ENCODE data around the gene PTK7. TPM values are rescaled to one million over a fixed set of nuclear protein-coding genes. Genes with fewer than 3 reads are reported as not detected.
"Not testable (repeated sequence)": the region's sequence is repeated elsewhere in the genome, so short reads cannot be mapped to it uniquely, and the experiment has no call there.

The PTK7 gene
- total RNA-seq, 1 donor from 2014 or later, result 4.3 TPM

DNA sequence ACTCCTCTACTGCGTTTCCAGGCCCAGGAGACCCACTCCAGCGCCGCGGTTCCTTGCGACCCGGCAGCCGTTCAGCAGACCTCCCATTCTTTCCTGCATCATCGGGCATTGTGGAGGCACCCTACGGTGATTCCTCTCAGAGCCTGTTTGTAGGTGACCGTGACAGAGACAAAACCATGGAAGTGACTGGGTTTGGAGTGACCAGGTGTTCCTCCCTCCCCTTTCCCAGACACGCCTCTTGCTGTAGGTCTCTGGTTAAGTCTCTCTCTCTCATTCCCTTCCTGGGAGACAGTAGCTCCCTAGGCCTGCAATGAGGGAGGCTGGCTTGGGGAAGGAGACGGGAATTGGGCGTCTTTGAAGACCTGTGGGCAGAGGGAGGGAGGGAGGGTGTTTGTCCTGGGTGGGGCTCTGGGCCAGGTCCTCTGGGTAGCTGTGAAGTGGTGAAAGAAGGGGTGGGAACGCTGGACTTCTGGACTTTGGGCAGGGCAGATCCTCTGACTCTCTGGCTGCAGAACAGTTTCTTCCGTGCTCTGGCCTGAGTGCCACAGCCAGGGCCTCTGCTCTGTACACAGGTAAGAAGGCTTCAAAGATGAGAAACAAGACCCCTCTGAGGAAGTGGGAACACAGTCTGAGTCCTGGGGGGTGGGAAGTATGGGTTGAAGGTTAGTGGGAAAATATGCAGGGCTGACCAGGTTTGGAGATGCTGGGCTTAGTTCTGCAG lies 15.9 kb upstream of the PTK7 start:
- H3K36me3 Mint-ChIP-seq (ENCODE audit: low read depth), result peaks cover 24% of the 10 kb centered on the region

GRCh38 chr6:43060755-43061633 lies 15.1 kb upstream of the PTK7 start:
- peak overlapping the region; percentile 11 for H3K27ac Mint-ChIP-seq
- H3K4me1 Mint-ChIP-seq, result peaks cover 30% of the 10 kb centered on the region
- DNase-seq, result no peak
- peak overlapping the region; percentile 99 for H3K4me3 Mint-ChIP-seq
- peaks cover 16% of the 10 kb centered on the region for H3K36me3 Mint-ChIP-seq (ENCODE audit: low read depth)
- no peaks in the 10 kb centered on the region for H3K27me3 Mint-ChIP-seq
- intact Hi-C loops (cut with micrococcal nuclease), result no loop called here
- no peaks in the 10 kb centered on the region for H3K9me3 Mint-ChIP-seq

More for the DNA sequence above, 15.9 kb upstream of the PTK7 start:
- H3K9me3 Mint-ChIP-seq, result no peaks in the 10 kb centered on the region
- peak overlapping the region; percentile 99 for H3K4me3 Mint-ChIP-seq
- DNase-seq, result no peak
- intact Hi-C loops (cut with micrococcal nuclease), result no loop called here
- H3K4me1 Mint-ChIP-seq, result peaks cover 34% of the 10 kb centered on the region
- H3K27me3 Mint-ChIP-seq, result no peaks in the 10 kb centered on the region
- peak overlapping the region; percentile 98 for H3K27ac Mint-ChIP-seq

DNA sequence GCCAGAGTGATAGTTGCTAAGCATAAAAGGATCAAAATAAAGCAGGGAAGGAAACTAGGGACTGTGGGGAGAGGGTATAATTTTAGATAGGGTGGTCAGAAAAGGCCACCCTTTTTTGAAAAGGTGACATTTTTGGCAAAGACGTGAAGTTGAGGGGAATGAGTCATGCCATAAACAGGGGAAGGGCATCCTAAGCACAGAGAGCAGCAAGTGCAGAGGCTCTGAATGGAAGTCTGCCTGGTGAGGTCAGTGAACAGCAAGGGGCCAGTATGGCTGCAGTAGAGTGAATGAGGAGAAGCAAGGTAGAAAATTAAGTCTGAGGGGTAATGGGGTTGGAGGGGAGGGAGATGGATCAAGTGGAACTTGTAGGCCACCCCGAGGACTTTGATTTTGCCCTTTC lies 14.3 kb upstream of the PTK7 start:
- intact Hi-C loops (cut with micrococcal nuclease), result no loop called here
- Mint-ChIP-seq H3K27ac (no peak overlapping the region), H3K4me3 (no peak overlapping the region), H3K9me3 (no peaks in the 10 kb centered on the region), H3K4me1 (peaks cover 30% of the 10 kb centered on the region), H3K36me3 (ENCODE audit: low read depth) (peaks cover 12% of the 10 kb centered on the region), H3K27me3 (no peaks in the 10 kb centered on the region)
- no peak for DNase-seq

GRCh38 chr6:43062818-43063217 lies 13.3 kb upstream of the PTK7 start:
- Mint-ChIP-seq H3K4me1 (peaks cover 28% of the 10 kb centered on the region), H3K27me3 (no peaks in the 10 kb centered on the region), H3K9me3 (no peaks in the 10 kb centered on the region), H3K27ac (no peak overlapping the region), H3K4me3 (no peak overlapping the region), H3K36me3 (ENCODE audit: low read depth) (peaks cover 8% of the 10 kb centered on the region)
- no peak for DNase-seq
- intact Hi-C loops (cut with micrococcal nuclease), result no loop called here

- peak; percentile 76 for DNase-seq
- Mint-ChIP-seq H3K4me1 (peaks cover 2% of the 10 kb centered on the region), H3K27ac (no peak overlapping the region), H3K4me3 (no peak overlapping the region), H3K36me3 (ENCODE audit: low read depth) (peaks cover 7% of the 10 kb centered on the region), H3K27me3 (peaks cover 3% of the 10 kb centered on the region), H3K9me3 (no peaks in the 10 kb centered on the region)
- intact Hi-C loops (cut with micrococcal nuclease), result loop anchor here (1.0 kb wide), 1 partner anchor 73 kb away; no protein-coding TSS in a partner anchor
Measured at GRCh38 chr6:43070028-43070632, 6.0 kb upstream of the PTK7 start.

DNA sequence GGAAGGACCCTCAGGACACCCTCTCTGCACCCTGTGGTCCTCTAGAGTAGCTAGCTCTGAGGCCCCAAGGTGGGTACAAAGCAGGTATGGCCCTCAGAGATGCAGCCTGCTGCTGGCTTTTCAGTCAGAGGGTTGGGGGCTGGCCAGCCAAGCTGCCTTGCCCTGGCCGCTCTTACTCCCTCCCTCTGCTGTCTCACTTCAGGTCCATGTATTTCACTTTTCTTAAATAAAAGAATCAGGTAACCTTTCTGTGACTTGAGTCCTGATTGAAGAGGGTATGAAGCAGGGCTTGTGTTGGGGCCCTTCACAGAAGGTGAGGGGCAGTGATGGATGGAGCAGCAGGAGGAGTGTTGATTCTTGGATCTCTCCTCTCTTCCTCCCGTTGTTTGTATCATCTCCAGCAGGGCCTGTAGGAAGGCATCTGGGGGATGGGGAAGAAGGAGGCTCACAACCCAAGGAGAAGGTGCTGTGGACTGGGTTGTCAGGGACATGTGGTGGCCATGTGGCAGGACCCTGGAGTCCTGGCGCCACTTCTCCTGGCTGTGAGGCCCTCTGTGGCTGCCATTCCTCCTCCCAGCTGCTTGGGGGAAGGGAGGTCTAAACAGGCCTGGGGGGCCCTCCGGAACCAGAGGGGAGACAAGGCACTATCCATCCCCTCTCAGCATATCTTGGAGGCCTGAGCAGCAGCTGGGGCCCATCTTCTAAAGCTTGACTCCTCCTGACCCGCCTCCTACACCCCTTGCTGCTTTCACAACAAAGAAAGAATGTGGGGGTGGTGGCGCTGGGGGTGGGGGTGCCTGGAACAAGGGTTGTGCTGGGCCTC lies 1.1 kb upstream of the PTK7 start:
- no peak overlapping the region for H3K27ac Mint-ChIP-seq
- no peak for DNase-seq
- intact Hi-C loops (cut with micrococcal nuclease), result no loop called here
- no peaks in the 10 kb centered on the region for H3K9me3 Mint-ChIP-seq
- H3K4me3 Mint-ChIP-seq, result no peak overlapping the region
- peaks cover 7% of the 10 kb centered on the region for H3K36me3 Mint-ChIP-seq (ENCODE audit: low read depth)
- peaks cover 5% of the 10 kb centered on the region for H3K4me1 Mint-ChIP-seq
- peaks cover 30% of the 10 kb centered on the region for H3K27me3 Mint-ChIP-seq

DNA sequence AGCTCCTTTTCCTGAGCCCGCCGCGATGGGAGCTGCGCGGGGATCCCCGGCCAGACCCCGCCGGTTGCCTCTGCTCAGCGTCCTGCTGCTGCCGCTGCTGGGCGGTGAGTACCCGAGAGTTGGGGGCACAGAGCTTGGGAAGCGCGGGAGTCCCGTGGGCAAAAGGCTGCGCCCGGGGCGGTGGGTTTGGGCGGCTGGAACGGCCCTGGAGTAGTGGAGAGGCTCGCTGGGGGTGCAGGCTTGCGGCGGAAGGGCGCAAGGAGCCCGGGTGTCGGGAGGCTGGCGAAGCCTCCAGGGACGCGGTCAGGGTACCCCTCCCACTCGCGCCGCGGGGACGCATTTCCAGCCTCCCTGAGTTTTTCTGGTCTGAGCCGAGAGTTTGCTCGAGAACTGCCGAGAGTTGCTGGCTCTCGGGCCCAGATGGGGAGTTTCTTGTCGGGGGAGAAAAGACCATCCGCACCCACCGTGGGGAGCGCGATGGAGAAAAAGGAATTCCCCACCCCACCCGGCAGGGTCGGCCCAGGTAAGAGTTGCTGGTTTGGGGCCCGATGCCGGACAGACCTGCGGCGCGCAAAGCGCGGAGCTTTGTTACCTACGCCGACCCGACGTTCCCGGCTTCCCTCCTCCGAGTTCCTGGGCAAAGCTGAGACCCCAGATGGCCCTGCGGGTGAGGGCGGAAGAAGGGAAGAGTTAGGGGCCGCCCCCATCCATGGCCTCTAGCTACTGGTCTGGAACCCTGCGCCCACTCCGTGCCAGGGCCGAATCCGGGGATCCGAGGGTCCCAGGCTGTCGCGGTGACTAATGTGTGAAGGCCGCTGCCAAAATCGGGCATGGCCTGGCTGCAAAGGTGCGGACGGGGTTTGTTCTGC lies 584 bp downstream of the PTK7 start:
- Mint-ChIP-seq H3K9me3 (no peaks in the 10 kb centered on the region), H3K36me3 (ENCODE audit: low read depth) (peaks cover 7% of the 10 kb centered on the region), H3K4me3 (peak overlapping the region; percentile 73), H3K27ac (no peak overlapping the region), H3K27me3 (peaks cover 36% of the 10 kb centered on the region), H3K4me1 (peaks cover 5% of the 10 kb centered on the region)
- DNase-seq, result no peak
- intact Hi-C loops (cut with micrococcal nuclease), result no loop called here

GRCh38 chr6:43077333-43077809 lies 1.3 kb downstream of the PTK7 start:
- peaks cover 7% of the 10 kb centered on the region for H3K36me3 Mint-ChIP-seq (ENCODE audit: low read depth)

GRCh38 chr6:43077981-43078511 lies 1.9 kb downstream of the PTK7 start:
- H3K4me3 Mint-ChIP-seq, result no peak overlapping the region
- H3K36me3 Mint-ChIP-seq (ENCODE audit: low read depth), result peaks cover 3% of the 10 kb centered on the region
- peaks cover 36% of the 10 kb centered on the region for H3K27me3 Mint-ChIP-seq
- H3K9me3 Mint-ChIP-seq, result no peaks in the 10 kb centered on the region
- no peak overlapping the region for H3K27ac Mint-ChIP-seq
- intact Hi-C loops (cut with micrococcal nuclease), result no loop called here
- peaks cover 5% of the 10 kb centered on the region for H3K4me1 Mint-ChIP-seq
- DNase-seq, result no peak

More at GRCh38 chr6:43077333-43077809, 1.3 kb downstream of the PTK7 start:
- Mint-ChIP-seq H3K4me3 (peak overlapping the region; percentile 73), H3K9me3 (no peaks in the 10 kb centered on the region), H3K27me3 (peaks cover 36% of the 10 kb centered on the region), H3K4me1 (peaks cover 5% of the 10 kb centered on the region), H3K27ac (no peak overlapping the region)
- intact Hi-C loops (cut with micrococcal nuclease), result no loop called here
- peak; percentile 56 for DNase-seq

DNA sequence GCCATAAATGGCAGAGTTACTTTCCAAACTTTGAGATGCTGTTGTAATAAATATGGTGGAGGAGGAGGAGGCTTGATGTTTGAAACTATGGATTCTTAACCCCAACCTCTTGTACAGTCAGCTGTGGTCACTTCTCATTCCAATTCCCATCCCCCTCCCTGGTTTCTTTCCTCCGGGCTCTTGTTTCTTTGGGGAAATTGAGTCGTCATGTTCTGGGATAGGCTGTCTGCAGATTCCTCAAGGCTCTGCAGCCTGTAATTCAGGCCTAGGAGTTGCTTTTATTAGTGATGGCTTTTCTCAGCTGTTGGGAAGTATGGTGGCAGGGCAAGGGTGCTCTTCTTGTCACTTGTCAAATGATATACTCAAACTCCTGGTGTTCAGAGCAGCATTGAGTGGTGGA lies 2.6 kb downstream of the PTK7 start:
- Mint-ChIP-seq H3K4me3 (no peak overlapping the region), H3K36me3 (ENCODE audit: low read depth) (peaks cover 2% of the 10 kb centered on the region), H3K4me1 (peaks cover 5% of the 10 kb centered on the region), H3K27ac (no peak overlapping the region), H3K9me3 (no peaks in the 10 kb centered on the region), H3K27me3 (peaks cover 36% of the 10 kb centered on the region)
- intact Hi-C loops (cut with micrococcal nuclease), result no loop called here
- no peak for DNase-seq

DNA sequence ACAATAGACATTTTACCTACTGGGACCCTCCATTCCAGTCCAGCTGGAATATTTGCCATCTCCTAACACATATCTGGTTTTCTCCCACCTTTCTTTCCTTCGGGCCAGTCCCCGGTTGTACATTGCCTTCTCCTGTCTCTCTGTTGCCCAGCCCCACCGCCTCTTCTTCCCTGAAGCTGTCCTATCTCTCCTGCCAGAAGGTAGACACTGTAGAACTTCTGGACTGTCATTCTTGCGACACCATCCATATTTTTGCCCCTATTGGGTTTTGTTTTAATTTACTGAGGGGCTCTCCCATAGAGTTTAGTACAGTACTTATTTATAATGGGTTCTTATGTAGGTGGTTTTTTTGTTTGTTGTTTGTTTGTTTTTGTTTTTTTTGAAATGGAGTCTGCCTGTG lies 4.9 kb downstream of the PTK7 start:
- DNase-seq, result no peak
- Mint-ChIP-seq H3K4me1 (peaks cover 7% of the 10 kb centered on the region), H3K27ac (no peak overlapping the region), H3K36me3 (ENCODE audit: low read depth) (no peaks in the 10 kb centered on the region), H3K4me3 (no peak overlapping the region), H3K9me3 (no peaks in the 10 kb centered on the region), H3K27me3 (peaks cover 35% of the 10 kb centered on the region)
- intact Hi-C loops (cut with micrococcal nuclease), result no loop called here

- peaks cover 31% of the 10 kb centered on the region for H3K27me3 Mint-ChIP-seq
- DNase-seq; H3K36me3 Mint-ChIP-seq (ENCODE audit: low read depth); H3K27ac Mint-ChIP-seq; intact Hi-C loops (cut with micrococcal nuclease); H3K4me3 Mint-ChIP-seq; H3K9me3 Mint-ChIP-seq; H3K4me1 Mint-ChIP-seq: not testable (repeated sequence)
Measured at GRCh38 chr6:43081922-43082321, 5.8 kb downstream of the PTK7 start.
